SU-DHL-6 (cell line): ENCODE results near the gene FLG2.

ENCODE experiments used
- H2AFZ ChIP-seq: fragments of 200-600 bp; sonication (generic); 2 replicates; pipeline ENCODE4 v1.6.1; 2014; ENCODE audit warnings: low read depth, mild to moderate bottlenecking, moderate library complexity, mixed read lengths, antibody characterized with exemption, low read length; ENCODE audit not compliant: severe bottlenecking
- H3F3A ChIP-seq: fragments of 200-600 bp; shearing (Covaris generic); 2 replicates; pipeline ENCODE4 v1.6.0; 2016; ENCODE audit warnings: antibody characterized with exemption, mild to moderate bottlenecking; ENCODE audit not compliant: insufficient read depth
- H3K27ac ChIP-seq: fragments of 200-600 bp; sonication (generic); 2 replicates; pipeline ENCODE4 v1.5.1; 2016; ENCODE audit warnings: low read depth, mild to moderate bottlenecking, low read length, moderate library complexity, mixed read lengths
- H3K27me3 ChIP-seq: fragments of 200-600 bp; sonication (generic), shearing (Covaris generic); 2 replicates; pipeline ENCODE4 v1.6.0; 2014; ENCODE audit warnings: mild to moderate bottlenecking, low read length
- H3K36me3 ChIP-seq: fragments of 200-600 bp; sonication (generic); 2 replicates; pipeline ENCODE4 v1.6.1; 2014; ENCODE audit warnings: mild to moderate bottlenecking, low read length, mixed read lengths
- H3K4me2 ChIP-seq: fragments of 300-600, 200-600 bp; shearing (Covaris generic), sonication (generic); 2 replicates; pipeline ENCODE4 v1.6.0; 2014; ENCODE audit warnings: low read length, low read depth, mild to moderate bottlenecking; ENCODE audit not compliant: poor library complexity, severe bottlenecking
- H3K4me3 ChIP-seq: fragments of 200-600 bp; sonication (generic); 2 replicates; pipeline ENCODE4 v1.5.1; 2014; ENCODE audit warnings: antibody characterized with exemption, low read length, mild to moderate bottlenecking, mixed read lengths; ENCODE audit not compliant: insufficient read depth, poor library complexity, severe bottlenecking
- H3K79me2 ChIP-seq: fragments of 200-600 bp; sonication (generic); 2 replicates; pipeline ENCODE4 v1.6.1; 2014; ENCODE audit warnings: mild to moderate bottlenecking, low read length, moderate library complexity; ENCODE audit not compliant: insufficient read depth
- H3K9ac ChIP-seq: fragments of 200-600 bp; sonication (generic); 2 replicates; pipeline ENCODE4 v1.7.0; 2014; ENCODE audit warnings: mild to moderate bottlenecking, low read length
- H3K9me2 ChIP-seq: fragments of 200-600 bp; sonication (generic); replicated peaks from 2 replicates; pipeline ENCODE4 v1.6.1; 2014; ENCODE audit warnings: low read length; ENCODE audit not compliant: insufficient read depth
- H3K9me3 ChIP-seq: fragments of 200-600 bp; sonication (generic); 2 replicates; pipeline ENCODE4 v1.6.1; 2014; ENCODE audit warnings: low read length, mixed read lengths; ENCODE audit not compliant: insufficient read depth
- H4K20me1 ChIP-seq: fragments of 200-600 bp; sonication (generic); 2 replicates; pipeline ENCODE4 v1.6.1; 2014; ENCODE audit warnings: low read depth, mild to moderate bottlenecking, antibody characterized with exemption, low read length, moderate library complexity, mixed read lengths
- EZH2phosphoT487 ChIP-seq: fragments of 200-600 bp; sonication (generic), shearing (Covaris generic); conservative IDR thresholded peaks from 2 replicates; pipeline ENCODE4 v1.6.1; 2018; ENCODE audit warnings: mild to moderate bottlenecking, antibody characterized with exemption, low read length, moderate library complexity, mixed read lengths
- TF ChIP-seq, protein P1 (sequence below): fragments of 200-600 bp; sonication (generic); IDR thresholded peaks from one replicate; pipeline ENCODE4 v1.5.1; 2017; ENCODE audit warnings: antibody characterized with exemption, mild to moderate bottlenecking, low read length, moderate library complexity; ENCODE audit not compliant: insufficient read depth, poor library complexity, severe bottlenecking

FLG2 gene

DNA sequence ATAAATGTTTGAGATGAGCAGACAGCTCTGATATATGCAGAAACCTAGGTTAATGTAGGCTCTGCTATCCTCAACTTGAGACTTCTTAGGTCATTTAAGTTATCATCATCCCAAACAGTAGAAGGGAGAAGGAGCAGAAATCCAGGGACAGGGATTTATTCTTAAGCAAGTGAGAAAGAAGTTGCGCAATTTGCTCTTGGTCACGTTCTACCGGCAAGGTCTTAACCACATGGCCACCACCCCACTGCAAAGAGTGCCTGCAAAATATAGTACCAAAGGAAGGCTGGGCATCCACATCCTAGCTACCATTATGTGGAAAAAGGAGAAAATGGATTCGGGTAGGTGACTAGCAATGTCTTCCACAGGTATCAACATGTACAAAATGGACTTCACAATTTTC is 29.1 kb upstream of the FLG2 start:
- Histone ChIP-seq H3K79me2 (no peaks in the 10 kb centered on the region), H3F3A (no peaks in the 10 kb centered on the region), H3K9me3 (no peaks in the 10 kb centered on the region), H4K20me1 (no peaks in the 10 kb centered on the region), H3K9me2 (no peaks in the 10 kb centered on the region), H3K27ac (no peak overlapping the region), H3K4me2 (no peak overlapping the region), H2AFZ (no peak overlapping the region), H3K4me3 (no peak overlapping the region), H3K36me3 (no peaks in the 10 kb centered on the region), H3K9ac (no peak overlapping the region), H3K27me3 (no peaks in the 10 kb centered on the region)
- TF ChIP-seq, protein P1, sequence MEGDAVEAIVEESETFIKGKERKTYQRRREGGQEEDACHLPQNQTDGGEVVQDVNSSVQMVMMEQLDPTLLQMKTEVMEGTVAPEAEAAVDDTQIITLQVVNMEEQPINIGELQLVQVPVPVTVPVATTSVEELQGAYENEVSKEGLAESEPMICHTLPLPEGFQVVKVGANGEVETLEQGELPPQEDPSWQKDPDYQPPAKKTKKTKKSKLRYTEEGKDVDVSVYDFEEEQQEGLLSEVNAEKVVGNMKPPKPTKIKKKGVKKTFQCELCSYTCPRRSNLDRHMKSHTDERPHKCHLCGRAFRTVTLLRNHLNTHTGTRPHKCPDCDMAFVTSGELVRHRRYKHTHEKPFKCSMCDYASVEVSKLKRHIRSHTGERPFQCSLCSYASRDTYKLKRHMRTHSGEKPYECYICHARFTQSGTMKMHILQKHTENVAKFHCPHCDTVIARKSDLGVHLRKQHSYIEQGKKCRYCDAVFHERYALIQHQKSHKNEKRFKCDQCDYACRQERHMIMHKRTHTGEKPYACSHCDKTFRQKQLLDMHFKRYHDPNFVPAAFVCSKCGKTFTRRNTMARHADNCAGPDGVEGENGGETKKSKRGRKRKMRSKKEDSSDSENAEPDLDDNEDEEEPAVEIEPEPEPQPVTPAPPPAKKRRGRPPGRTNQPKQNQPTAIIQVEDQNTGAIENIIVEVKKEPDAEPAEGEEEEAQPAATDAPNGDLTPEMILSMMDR: no peak
- no peak for TF ChIP-seq EZH2phosphoT487

DNA sequence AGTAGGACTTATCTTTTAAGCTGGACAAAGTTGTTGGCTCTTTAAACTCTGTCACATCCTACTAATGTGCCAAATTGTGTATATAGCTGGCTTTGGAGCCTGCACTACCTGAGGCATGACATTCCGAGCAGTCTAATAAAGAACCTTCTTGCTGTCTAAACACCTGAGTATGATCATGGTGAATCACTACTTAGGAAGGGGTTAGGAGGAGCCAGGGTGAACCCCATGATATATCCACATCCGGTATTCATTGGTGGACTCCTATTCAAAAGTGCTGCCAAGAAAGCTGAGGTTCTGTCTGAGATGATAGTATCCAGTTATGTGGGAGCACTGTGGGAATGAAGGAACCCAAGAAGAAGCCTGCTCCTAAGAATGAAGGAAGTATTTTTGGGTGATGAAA is 27.1 kb upstream of the FLG2 start:
- no peaks in the 10 kb centered on the region for H3K36me3 ChIP-seq
- H3K9me3 ChIP-seq: no peaks in the 10 kb centered on the region
- no peak overlapping the region for H2AFZ ChIP-seq
- no peaks in the 10 kb centered on the region for H3K27me3 ChIP-seq
- H3K9me2 ChIP-seq: no peaks in the 10 kb centered on the region
- H3F3A ChIP-seq: no peaks in the 10 kb centered on the region
- H4K20me1 ChIP-seq: no peaks in the 10 kb centered on the region
- no peaks in the 10 kb centered on the region for H3K79me2 ChIP-seq
- no peak overlapping the region for H3K9ac ChIP-seq
- no peak overlapping the region for H3K4me2 ChIP-seq
- no peak overlapping the region for H3K4me3 ChIP-seq
- H3K27ac ChIP-seq: no peak overlapping the region
- TF ChIP-seq EZH2phosphoT487: no peak
- TF ChIP-seq, protein P1: no peak

DNA sequence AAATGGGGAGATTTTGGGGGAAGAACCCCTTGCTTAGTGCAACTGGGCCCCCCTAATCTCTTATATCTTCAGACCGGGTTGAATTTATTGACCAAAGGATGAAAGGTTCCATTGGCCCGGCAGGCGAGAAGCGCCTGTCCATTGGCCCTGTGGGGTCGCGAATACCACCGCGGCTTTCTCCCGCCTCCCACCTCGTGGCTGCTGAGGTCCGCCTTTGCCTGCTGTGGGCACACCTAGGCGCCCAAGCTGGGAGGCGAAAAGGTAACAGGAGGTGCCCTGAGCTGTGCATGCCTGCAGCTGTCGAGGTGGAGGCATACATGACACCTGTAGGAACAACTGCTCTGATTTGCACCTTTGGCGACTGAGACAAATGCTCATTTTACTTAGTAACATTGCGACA is 21.1 kb upstream of the FLG2 start:
- no peaks in the 10 kb centered on the region for H3K9me2 ChIP-seq
- no peaks in the 10 kb centered on the region for H3K36me3 ChIP-seq
- H3K4me3 ChIP-seq: no peak overlapping the region
- no peaks in the 10 kb centered on the region for H4K20me1 ChIP-seq
- no peaks in the 10 kb centered on the region for H3F3A ChIP-seq
- TF ChIP-seq, protein P1: no peak
- no peak for TF ChIP-seq EZH2phosphoT487
- H3K4me2 ChIP-seq: no peak overlapping the region
- no peak overlapping the region for H3K27ac ChIP-seq
- no peaks in the 10 kb centered on the region for H3K9me3 ChIP-seq
- H3K79me2 ChIP-seq: no peaks in the 10 kb centered on the region
- H3K27me3 ChIP-seq: no peaks in the 10 kb centered on the region
- no peak overlapping the region for H3K9ac ChIP-seq
- H2AFZ ChIP-seq: no peak overlapping the region

DNA sequence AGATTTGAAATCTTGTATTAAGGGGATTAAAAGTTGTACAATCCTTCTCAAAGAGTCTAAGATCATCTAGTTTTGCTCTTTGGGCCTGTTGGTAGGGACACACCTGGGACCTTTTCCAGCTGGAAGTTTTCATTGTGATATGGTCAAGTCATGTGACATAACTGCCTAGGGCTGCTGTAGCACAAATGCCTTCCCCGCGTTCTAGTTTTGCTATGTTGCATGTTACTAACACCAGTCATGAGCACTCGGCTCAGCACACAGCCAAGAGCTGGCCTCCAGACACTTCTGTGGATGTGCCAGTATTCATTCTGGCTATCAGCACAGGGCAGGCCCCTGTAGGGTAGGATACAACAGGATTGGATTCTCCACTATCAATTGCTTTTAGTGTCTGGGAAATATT is 14.6 kb upstream of the FLG2 start:
- no peaks in the 10 kb centered on the region for H3K36me3 ChIP-seq
- no peaks in the 10 kb centered on the region for H3K27me3 ChIP-seq
- H3K4me3 ChIP-seq: no peak overlapping the region
- no peak overlapping the region for H3K27ac ChIP-seq
- H3K9me2 ChIP-seq: no peaks in the 10 kb centered on the region
- no peak for TF ChIP-seq EZH2phosphoT487
- TF ChIP-seq, protein P1: no peak
- H3K79me2 ChIP-seq: no peaks in the 10 kb centered on the region
- no peak overlapping the region for H2AFZ ChIP-seq
- no peak overlapping the region for H3K4me2 ChIP-seq
- no peak overlapping the region for H3K9ac ChIP-seq
- H3F3A ChIP-seq: no peaks in the 10 kb centered on the region
- no peaks in the 10 kb centered on the region for H3K9me3 ChIP-seq
- no peaks in the 10 kb centered on the region for H4K20me1 ChIP-seq
